MCF 10A (cell line): Measurements from ENCODE around the gene CLEC12A. TPM values are rescaled to one million over a fixed set of nuclear protein-coding genes. Genes with fewer than 3 reads are reported as not detected.

Experiments used
- BruUV-seq: library from RNA; stranded (reverse); fragments of 400-500 nt; replicated peaks from 2 replicates; lab custom pipeline; 2021; lab: Mats Ljungman, UMichigan
- CTCF ChIA-PET: fragments of 300-600 bp; sonication (Branson Sonifier 250); formaldehyde crosslinking; extraction: SDS; loops from one replicate; lab custom pipeline; 2021; ENCODE audit warnings: antibody characterized with exemption, inconsistent platforms; lab: Yijun Ruan, JAX
- POLR2A ChIA-PET: fragments of 300-600, 350-650 bp; sonication (Branson Sonifier 250); formaldehyde crosslinking; extraction: SDS; loops from one replicate; lab custom pipeline; 2020; ENCODE audit warnings: antibody characterized with exemption, inconsistent platforms; lab: Yijun Ruan, JAX
- DNase-seq: peaks from one replicate; pipeline ENCODE4 v3.0.0-alpha.2; 2018; ENCODE audit not compliant: unreplicated experiment
- H3K27ac Mint-ChIP-seq: one replicate; pipeline ENCODE4 v1.8.0; 2022; ENCODE audit warnings: mild to moderate bottlenecking, low read depth, mixed read lengths; ENCODE audit not compliant: unreplicated experiment
- H3K27me3 Mint-ChIP-seq: one replicate; pipeline ENCODE4 v1.8.0; 2022; ENCODE audit warnings: mixed read lengths; ENCODE audit not compliant: insufficient read depth, unreplicated experiment
- H3K36me3 Mint-ChIP-seq: one replicate; pipeline ENCODE4 v1.8.0; 2022; ENCODE audit warnings: mild to moderate bottlenecking, moderate library complexity, mixed read lengths; ENCODE audit not compliant: insufficient read depth, unreplicated experiment
- H3K4me1 Mint-ChIP-seq: one replicate; pipeline ENCODE4 v1.8.0; 2022; ENCODE audit warnings: mixed read lengths; ENCODE audit not compliant: insufficient read depth, unreplicated experiment
- H3K4me3 Mint-ChIP-seq: one replicate; pipeline ENCODE4 v1.8.0; 2022; ENCODE audit warnings: mild to moderate bottlenecking, moderate library complexity, mixed read lengths; ENCODE audit not compliant: unreplicated experiment
- H3K9me3 Mint-ChIP-seq: one replicate; pipeline ENCODE4 v1.8.0; 2022; ENCODE audit warnings: mixed read lengths; ENCODE audit not compliant: unreplicated experiment
- CTCF ChIP-seq: fragments of 200-600 bp; IDR thresholded peaks from one replicate; pipeline ENCODE4 v1.8.0; 2022; ENCODE audit warnings: antibody characterized with exemption, mild to moderate bottlenecking; ENCODE audit not compliant: unreplicated experiment
- intact Hi-C: fragments of 100-400 bp; cut with micrococcal nuclease; formaldehyde crosslinking; loops from 2 replicates; pipeline ENCODE4 v1.14.1; 2022
- total RNA-seq: library from RNA; stranded (reverse); gene quantifications from 2 replicates; pipeline ENCODE4 v1.2.3, GENCODE V29; 2022

CLEC12A gene
- total RNA-seq, 1 experiment from 2014 or later = not detected

GRCh38 chr12:10027311-10027710 lies 56.1 kb downstream of the CLEC12A start:
- H3K27ac Mint-ChIP-seq = peak overlapping the region; percentile 94
- no peak for DNase-seq
- no TSS peak for BruUV-seq
- intact Hi-C loops = loop anchor here (10.0 kb wide), 1 partner anchor 187 kb away; the partner anchor contains the start of gene GABARAPL1
- ChIA-PET CTCF (interaction anchor here (0.6 to 1.1 kb wide), 5 partner anchors 9 to 277 kb away, joined by 3 to 5 read pairs (median 3); partner anchors contain the start of gene CLEC12B), POLR2A (interaction anchor here (0.6 to 1.6 kb wide), 4 partner anchors 11 to 1946 kb away, joined by 3 to 6 read pairs (median 5); no protein-coding TSS in a partner anchor)
- H3K4me1 Mint-ChIP-seq = peaks cover 35% of the 10 kb centered on the region
- H3K4me3 Mint-ChIP-seq = peak overlapping the region; percentile 53
- no peak for TF ChIP-seq CTCF
- no peaks in the 10 kb centered on the region for H3K36me3 Mint-ChIP-seq
- no peaks in the 10 kb centered on the region for H3K27me3 Mint-ChIP-seq
- H3K9me3 Mint-ChIP-seq = peaks cover 14% of the 10 kb centered on the region

GRCh38 chr12:10027721-10028120 lies 56.5 kb downstream of the CLEC12A start:
- no peak for TF ChIP-seq CTCF
- DNase-seq = peak; percentile 89
- Mint-ChIP-seq H3K4me1 (peaks cover 35% of the 10 kb centered on the region), H3K36me3 (no peaks in the 10 kb centered on the region), H3K27ac (peak overlapping the region; percentile 94), H3K27me3 (no peaks in the 10 kb centered on the region), H3K9me3 (peaks cover 14% of the 10 kb centered on the region), H3K4me3 (peak overlapping the region; percentile 53)
- intact Hi-C loops = loop anchor here (10.0 kb wide), 1 partner anchor 187 kb away; the partner anchor contains the start of gene GABARAPL1
- BruUV-seq = no TSS peak
- ChIA-PET CTCF (interaction anchor here (0.6 to 1.0 kb wide), 4 partner anchors 9 to 277 kb away, joined by 3 to 5 read pairs (median 3); partner anchors contain the start of gene CLEC12B), POLR2A (interaction anchor here (0.6 to 1.6 kb wide), 5 partner anchors 10 to 1946 kb away, joined by 3 to 6 read pairs (median 5); no protein-coding TSS in a partner anchor)

DNA sequence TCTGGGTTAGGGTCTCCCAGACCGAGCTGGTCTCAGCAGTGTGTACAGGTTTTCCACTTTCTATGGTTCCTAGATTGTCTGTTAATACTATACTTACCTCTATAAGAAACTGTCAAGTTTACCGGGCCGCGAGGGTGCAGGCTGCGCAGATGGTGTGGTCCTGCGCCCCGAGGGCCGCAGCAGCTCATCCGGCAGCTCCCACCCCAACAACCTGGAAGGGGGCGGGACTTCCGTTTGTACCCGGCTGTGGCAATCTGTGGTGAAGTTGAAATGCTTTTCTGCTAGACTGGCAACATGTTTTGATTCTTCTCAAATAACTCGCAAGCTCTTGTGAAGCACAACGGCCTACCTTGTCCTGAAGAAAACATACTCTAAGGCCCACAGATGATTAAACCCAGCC lies 59.2 kb downstream of the CLEC12A start, which contains the start of gene CLEC9A:
CLEC9A (plus strand) TSS at position 237 of the 400 bp plus-strand sequence. CDS start 22,006 bp downstream, outside the sequence.
- H3K4me1 Mint-ChIP-seq = peaks cover 35% of the 10 kb centered on the region
- intact Hi-C loops = no loop called here
- BruUV-seq = no TSS peak
- ChIA-PET CTCF (interaction anchor here (0.5 to 4.0 kb wide), 7 partner anchors 29 to 336 kb away, joined by 3 to 44 read pairs (median 5); no protein-coding TSS in a partner anchor), POLR2A (no interaction called here)
- H3K27ac Mint-ChIP-seq = peak within 1 kb of the TSS; percentile 83
- H3K9me3 Mint-ChIP-seq = peaks cover 14% of the 10 kb centered on the region
- no peaks in the 10 kb centered on the region for H3K36me3 Mint-ChIP-seq
- no peaks in the 10 kb centered on the region for H3K27me3 Mint-ChIP-seq
- no peak for TF ChIP-seq CTCF
- no peak within 1 kb of the TSS for H3K4me3 Mint-ChIP-seq
- no peak for DNase-seq

DNA sequence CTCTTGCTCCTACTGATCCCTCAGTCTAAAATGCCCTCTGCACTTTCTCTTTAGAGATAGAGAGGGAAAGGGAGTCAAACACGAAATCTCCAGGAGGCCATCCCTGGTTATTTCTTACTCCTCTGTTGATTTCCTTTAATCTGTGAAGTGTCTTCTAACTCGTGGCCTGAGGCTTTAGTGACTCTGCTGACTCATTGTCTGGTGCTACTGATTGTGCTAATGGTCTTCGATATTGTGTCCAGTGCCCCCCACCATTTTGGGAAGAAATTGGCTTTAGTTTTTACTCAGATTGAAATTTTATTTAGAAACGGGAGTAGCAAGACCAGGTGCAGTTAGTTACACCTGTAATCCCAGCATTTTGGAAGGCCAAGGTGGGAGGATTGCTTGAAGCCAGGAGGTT lies 60.1 kb downstream of the CLEC12A start:
- H3K4me1 Mint-ChIP-seq = peaks cover 35% of the 10 kb centered on the region
- peak overlapping the region; percentile 83 for H3K27ac Mint-ChIP-seq
- H3K27me3 Mint-ChIP-seq = no peaks in the 10 kb centered on the region
- intact Hi-C loops = no loop called here
- peaks cover 14% of the 10 kb centered on the region for H3K9me3 Mint-ChIP-seq
- DNase-seq = peak; percentile 62
- H3K36me3 Mint-ChIP-seq = no peaks in the 10 kb centered on the region
- CTCF ChIA-PET = interaction anchor here (0.6 to 4.0 kb wide), 8 partner anchors 21 to 701 kb away, joined by 3 to 44 read pairs (median 4); partner anchors contain the start of gene CLEC12B
- POLR2A ChIA-PET = no interaction called here
- BruUV-seq = TSS peak; percentile 38
- H3K4me3 Mint-ChIP-seq = no peak overlapping the region
- no peak for TF ChIP-seq CTCF
